Coronary artery (tissue), 2 donors: ENCODE results near the gene RGS6.

Experiments
- DNase-seq: peaks from one replicate; pipeline ENCODE4 v3.0.0-alpha.2; 2017; ENCODE audit warnings: low spot score
- H3K27ac ChIP-seq, 2 donors: fragments of 200-600 bp; sonication (generic); one replicate each; pipeline ENCODE4 v1.5.1; 2016 to 2019
- H3K4me3 ChIP-seq: fragments of 200-600 bp; sonication (generic); 2 replicates; pipeline ENCODE4 v1.5.1; 2016; ENCODE audit warnings: mild to moderate bottlenecking, moderate library complexity
- CTCF ChIP-seq: fragments of 200-600 bp; sonication (generic); IDR thresholded peaks from one replicate; pipeline ENCODE4 v1.5.1; 2019; ENCODE audit warnings: antibody characterized with exemption

The RGS6 gene

GRCh38 chr14:72301352-72301751 lies 369.1 kb downstream of the RGS6 start:
- Histone ChIP-seq H3K4me3 (no peak overlapping the region), H3K27ac (no peak overlapping the region)
- TF ChIP-seq CTCF: no peak
- no peak for DNase-seq

- no peak overlapping the region for H3K4me3 ChIP-seq
- no peak for DNase-seq
- no peak overlapping the region for H3K27ac ChIP-seq
- no peak for TF ChIP-seq CTCF
Observed at GRCh38 chr14:72303930-72304329, 371.7 kb downstream of the RGS6 start.

- DNase-seq: no peak
- Histone ChIP-seq H3K4me3 (no peak overlapping the region), H3K27ac (no peak overlapping the region)
- TF ChIP-seq CTCF: no peak
Observed at GRCh38 chr14:72305561-72305960, 373.3 kb downstream of the RGS6 start.

- H3K4me3 ChIP-seq: no peak overlapping the region
- H3K27ac ChIP-seq: no peak overlapping the region
- no peak for TF ChIP-seq CTCF
- no peak for DNase-seq
Observed at GRCh38 chr14:72308967-72309485, 376.8 kb downstream of the RGS6 start.

GRCh38 chr14:72311116-72311515 lies 378.9 kb downstream of the RGS6 start:
- no peak for TF ChIP-seq CTCF
- H3K4me3 ChIP-seq: no peak overlapping the region

GRCh38 chr14:72311516-72311915 lies 379.3 kb downstream of the RGS6 start:
- no peak for DNase-seq
- TF ChIP-seq CTCF: no peak

More at GRCh38 chr14:72311116-72311515, 378.9 kb downstream of the RGS6 start:
- no peak overlapping the region for H3K27ac ChIP-seq
- DNase-seq: no peak

GRCh38 chr14:72314808-72315435 lies 382.7 kb downstream of the RGS6 start:
- Histone ChIP-seq H3K4me3 (no peak overlapping the region), H3K27ac (no peak overlapping the region)
- no peak for TF ChIP-seq CTCF
- DNase-seq: no peak

More at GRCh38 chr14:72311516-72311915, 379.3 kb downstream of the RGS6 start:
- Histone ChIP-seq H3K4me3 (no peak overlapping the region), H3K27ac (peak overlapping the region in 1 of 2 donors; percentile 5)
